Adrenal gland (tissue), 12 donors: ENCODE results near the gene OBP2B. TPM values are rescaled to one million over a fixed set of nuclear protein-coding genes. Genes with fewer than 3 reads are reported as not detected.
"Not testable (repeated sequence)": the region's sequence is repeated elsewhere in the genome, so short reads cannot be mapped to it uniquely, and the experiment has no call there.

Experiments used
- DNase-seq, 7 donors: peaks; one replicate each; pipeline ENCODE4 v3.0.0-alpha.2; 2019 to 2020
- H3K27ac ChIP-seq, 5 donors: fragments of 200-600 bp; sonication (generic) in 4 of 5; 1 replicate in 3 of 5; 2 replicates in 2 of 5; pipeline versions ENCODE4 v1.5.1 to v1.8.0; 2016 to 2020; ENCODE audit warnings: mild to moderate bottlenecking in 1 of 5
- H3K27me3 ChIP-seq: fragments of 200-600 bp; 2 replicates; pipeline ENCODE4 v1.8.0; 2021
- H3K36me3 ChIP-seq, 2 donors: fragments of 200-600 bp; replicated peaks in 1 of 2; 1 replicate in 1 of 2; 2 replicates in 1 of 2; pipeline versions ENCODE4 v1.5.1 to v1.8.0; 2018 to 2022
- H3K4me1 ChIP-seq, 2 donors: fragments of 200-600 bp; replicated peaks in 1 of 2; 1 replicate in 1 of 2; 2 replicates in 1 of 2; pipeline versions ENCODE4 v1.5.1 to v1.8.0; 2018 to 2021
- H3K4me3 ChIP-seq, 4 donors: fragments of 200-600 bp; sonication (generic) in 3 of 4; one replicate each; pipeline ENCODE4 v1.5.1; 2016 to 2018
- H3K9me3 ChIP-seq, 3 donors: fragments of 200-600 bp; sonication (generic) in 1 of 3; replicated peaks in 1 of 3; 1 replicate in 2 of 3; 2 replicates in 1 of 3; pipeline versions ENCODE4 v1.5.1 to v1.8.0; 2016 to 2021
- POLR2A ChIP-seq, 2 donors: fragments of 450-650 bp; IDR thresholded peaks; one replicate each; pipeline ENCODE4 v1.6.1; 2017; ENCODE audit warnings: antibody characterized with exemption in 2 of 2, mild to moderate bottlenecking in 2 of 2, moderate library complexity in 1 of 2
- WGBS, 4 donors: extraction: QIAGEN DNeasy Blood & Tissue Kit in 2 of 4; methylation state at CpG; one replicate each; pipeline versions ENCODE4 v1.1.5 to v1.1.7; 2013 to 2017; 5-methylcytosine and 5-hydroxymethylcytosine counted together
- intact Hi-C, 2 donors: fragments of 100-400 bp; cut with DNase I; formaldehyde crosslinking; loops; one replicate each; pipeline versions ENCODE4 v1.14.1 to v1.15.0; 2022 to 2023
- polyA plus RNA-seq, 3 donors: library from polyadenylated mRNA; stranded (reverse); fragments of 200-250 nt in 2 of 3; fragments of 350-450 nt in 1 of 3; fragmentation: Illumina TruSeq in 1 of 3; extraction: RNeasy Lipid Tissue Mini Kit (QIAGEN cat#74804) in 1 of 3; gene quantifications; one replicate each; pipeline ENCODE4 v1.2.3, GENCODE V29; 2013 to 2014
- total RNA-seq, 9 donors: library from RNA; depleted of rRNA in 4 of 9; stranded (reverse); fragments of >200 nt in 4 of 9; fragments of 120-200 nt in 1 of 9; fragmentation: NEBNext Ultra II Directional in 1 of 9; extraction: Animal tissue kit (Norgen Biotek cat#: 25700) in 1 of 9; gene quantifications; one replicate each; pipeline versions ENCODE4 v1.1.0 to v1.2.4, GENCODE V29; 2013 to 2023
- TF ChIP-seq, protein P1 (sequence below), 6 experiments: fragments of 450-650 bp in 4 of 6; fragments of 200-600 bp in 2 of 6; sonication (generic) in 1 of 6; IDR thresholded peaks; 1 replicate in 5 of 6; 2 replicates in 1 of 6; pipeline versions ENCODE4 v1.5.1 to v1.8.0; 2016 to 2021; ENCODE audit warnings: antibody characterized with exemption in 6 of 6, mild to moderate bottlenecking in 2 of 6, moderate library complexity in 1 of 6
- donor health status: healthy with polysubstance abuse.
- donor health status: Bipolar disorder and iron deficiency.
- donor health status: DM: yes; HTN: yes; CAD: no.
- donor health status: DM: no; HTN: no; CAD: no.
- donor health status: DM: no; HTN: no; CAD: no.
- donor health status: DM: yes; HTN: yes; CAD: no.

Gene OBP2B
- total and polyA plus RNA-seq, 12 donors = 0.11 to 0.32 TPM; not detected in 10

DNA sequence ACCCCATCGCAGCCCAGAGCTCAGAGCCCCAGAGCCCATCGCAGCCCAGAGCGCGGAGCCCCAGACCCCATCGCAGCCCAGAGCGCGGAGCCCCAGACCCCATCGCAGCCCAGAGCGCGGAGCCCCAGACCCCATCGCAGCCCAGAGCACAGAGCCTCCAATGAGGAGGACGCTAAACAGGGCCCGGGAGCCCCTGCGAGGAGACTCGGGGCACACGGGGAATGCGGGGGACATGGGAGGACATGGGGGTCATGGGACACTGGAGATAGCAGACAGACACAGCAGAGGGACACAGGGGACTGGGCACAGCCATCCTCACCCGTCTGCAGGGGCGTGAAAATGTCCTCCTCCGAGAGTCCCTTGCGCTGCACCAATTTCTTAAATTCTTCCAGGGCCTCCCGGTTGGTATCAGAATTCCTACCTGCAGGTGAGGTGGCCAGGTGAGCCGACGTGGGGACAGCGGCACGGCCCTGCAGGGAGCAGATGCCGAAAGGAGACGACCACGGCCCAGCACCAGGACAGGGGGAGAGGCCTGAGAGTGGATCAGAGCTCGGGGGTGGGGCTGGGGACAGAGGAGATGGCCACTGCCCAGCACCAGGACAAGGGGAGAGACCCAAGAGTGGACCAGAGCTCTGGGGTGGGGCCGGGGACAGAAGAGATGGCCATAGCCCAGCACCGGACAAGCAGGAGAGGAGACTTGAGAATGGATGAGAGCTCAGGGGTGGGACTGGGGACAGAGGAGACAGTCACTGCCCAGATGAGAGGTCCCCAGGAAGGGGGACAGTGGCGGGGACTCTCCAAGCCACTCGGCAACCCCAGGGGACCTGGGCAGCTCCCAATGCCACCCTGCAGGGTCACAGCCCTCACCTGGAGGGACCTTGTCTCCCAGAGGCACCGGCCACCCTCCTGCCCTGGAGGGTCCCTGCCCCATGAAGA lies 2.8 kb downstream of the OBP2B start:
- Histone ChIP-seq H3K36me3 (no peaks in the 10 kb centered on the region), H3K4me1 (no peaks in the 10 kb centered on the region), H3K9me3 (no peaks in the 10 kb centered on the region), H3K27me3 (no peaks in the 10 kb centered on the region), H3K4me3 (no peak overlapping the region), H3K27ac (no peak overlapping the region)
- TF ChIP-seq, protein P1, sequence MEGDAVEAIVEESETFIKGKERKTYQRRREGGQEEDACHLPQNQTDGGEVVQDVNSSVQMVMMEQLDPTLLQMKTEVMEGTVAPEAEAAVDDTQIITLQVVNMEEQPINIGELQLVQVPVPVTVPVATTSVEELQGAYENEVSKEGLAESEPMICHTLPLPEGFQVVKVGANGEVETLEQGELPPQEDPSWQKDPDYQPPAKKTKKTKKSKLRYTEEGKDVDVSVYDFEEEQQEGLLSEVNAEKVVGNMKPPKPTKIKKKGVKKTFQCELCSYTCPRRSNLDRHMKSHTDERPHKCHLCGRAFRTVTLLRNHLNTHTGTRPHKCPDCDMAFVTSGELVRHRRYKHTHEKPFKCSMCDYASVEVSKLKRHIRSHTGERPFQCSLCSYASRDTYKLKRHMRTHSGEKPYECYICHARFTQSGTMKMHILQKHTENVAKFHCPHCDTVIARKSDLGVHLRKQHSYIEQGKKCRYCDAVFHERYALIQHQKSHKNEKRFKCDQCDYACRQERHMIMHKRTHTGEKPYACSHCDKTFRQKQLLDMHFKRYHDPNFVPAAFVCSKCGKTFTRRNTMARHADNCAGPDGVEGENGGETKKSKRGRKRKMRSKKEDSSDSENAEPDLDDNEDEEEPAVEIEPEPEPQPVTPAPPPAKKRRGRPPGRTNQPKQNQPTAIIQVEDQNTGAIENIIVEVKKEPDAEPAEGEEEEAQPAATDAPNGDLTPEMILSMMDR (IDR thresholded peaks at IDR 0.05) = no peak
- no peak for TF ChIP-seq POLR2A (IDR thresholded peaks at IDR 0.05)
- WGBS, 4 donors = 78 to 82% (median 80%) methylated on average over 25 to 35 of the region's 35 CpGs
- intact Hi-C loops = no loop called here
- DNase-seq = peak in 2 of 7 donors; percentile 6 to 29

DNA sequence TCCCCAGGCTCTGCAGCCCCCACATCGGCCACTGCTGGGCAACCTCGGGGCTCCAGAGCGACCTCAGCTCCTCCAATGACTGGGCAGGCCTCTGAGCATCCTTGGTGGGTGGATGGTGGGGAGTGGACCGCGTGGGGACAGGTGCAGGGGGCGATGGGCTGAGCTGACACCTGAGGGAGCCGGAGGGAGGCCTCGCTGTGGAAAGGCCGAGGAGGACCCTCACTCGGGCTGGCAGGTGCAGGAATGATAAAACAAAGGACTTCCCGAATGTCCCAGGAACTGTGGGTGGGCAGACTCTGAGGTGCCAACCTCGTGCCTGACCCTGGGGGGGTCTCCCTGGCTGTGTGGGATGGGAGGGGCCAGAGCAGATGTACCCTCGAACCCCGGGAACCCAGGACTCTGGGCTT lies 3.6 kb downstream of the OBP2B start:
- H3K27me3 ChIP-seq, H3K9me3 ChIP-seq, H3K27ac ChIP-seq, H3K4me3 ChIP-seq, H3K4me1 ChIP-seq, intact Hi-C loops, H3K36me3 ChIP-seq: not testable (repeated sequence)
- DNase-seq = peak in 2 of 7 donors; percentile 6 to 14
- WGBS, 4 donors = 69 to 89% (median 80%) methylated on average over 5 to 14 of the region's 14 CpGs

DNA sequence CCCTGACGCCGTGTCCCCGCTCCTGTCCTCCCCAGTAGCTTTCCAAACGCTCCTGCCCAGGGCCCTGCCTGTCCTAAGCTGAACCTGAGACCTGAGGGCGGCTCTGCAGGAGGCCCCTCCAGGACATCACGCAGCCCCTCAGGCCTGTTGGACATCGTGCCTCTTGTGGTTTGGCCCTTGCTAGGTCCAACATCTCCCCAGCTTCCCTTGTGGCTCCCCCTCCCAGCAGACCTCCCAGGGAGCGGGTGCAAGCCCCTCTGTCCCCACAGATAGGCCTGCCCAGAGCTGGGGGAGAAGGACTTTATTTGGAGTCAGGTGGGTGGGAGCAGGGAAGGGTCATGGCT lies 4.1 kb downstream of the OBP2B start:
- DNase-seq = peak in 1 of 7 donors; percentile 4
- TF ChIP-seq POLR2A (IDR thresholded peaks at IDR 0.05) = no peak
- TF ChIP-seq, protein P1 (IDR thresholded peaks at IDR 0.05) = no peak
- Histone ChIP-seq H3K27ac (no peak overlapping the region), H3K4me1 (no peaks in the 10 kb centered on the region), H3K4me3 (no peak overlapping the region), H3K36me3 (no peaks in the 10 kb centered on the region), H3K9me3 (no peaks in the 10 kb centered on the region), H3K27me3 (no peaks in the 10 kb centered on the region)
- 73 to 89% (median 84%) methylated on average over 3 to 8 of the region's 8 CpGs for WGBS, 4 donors
- intact Hi-C loops = no loop called here

DNA sequence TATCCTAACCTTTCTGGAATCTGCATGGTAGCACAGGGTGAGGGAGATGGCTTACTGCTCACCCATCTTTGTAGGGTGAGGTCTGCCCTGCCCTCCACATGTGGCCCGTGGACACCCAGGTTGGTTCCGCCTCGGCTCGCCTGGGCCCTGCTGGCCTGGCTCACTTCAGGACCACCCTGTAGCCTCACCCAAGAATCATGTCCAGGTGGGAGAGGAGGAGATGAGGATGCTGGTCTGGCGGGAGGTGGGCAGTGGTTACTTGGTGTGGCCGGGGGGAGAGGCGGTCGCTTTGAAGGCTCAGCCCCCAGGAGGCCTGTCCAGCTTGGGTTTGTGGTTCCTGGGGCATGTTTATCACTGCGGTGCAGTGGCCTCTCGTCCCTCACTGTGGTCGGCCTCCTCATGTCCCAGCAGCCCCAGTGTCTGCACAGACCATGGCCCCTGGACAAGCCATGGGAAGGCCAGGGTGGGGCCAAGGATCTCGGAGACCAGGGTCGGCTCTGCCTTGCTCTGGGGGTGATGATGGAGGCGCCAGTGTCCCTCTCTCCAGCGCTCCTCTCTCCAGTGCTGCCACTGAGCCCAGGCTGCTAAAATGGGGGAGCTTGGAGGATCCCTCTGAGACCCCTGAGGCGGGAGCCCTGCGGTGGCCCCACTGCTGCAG lies 4.6 kb downstream of the OBP2B start:
- Histone ChIP-seq H3K9me3 (no peaks in the 10 kb centered on the region), H3K27ac (no peak overlapping the region), H3K27me3 (peaks cover 5% of the 10 kb centered on the region), H3K4me1 (no peaks in the 10 kb centered on the region), H3K4me3 (no peak overlapping the region), H3K36me3 (no peaks in the 10 kb centered on the region)
- TF ChIP-seq POLR2A (IDR thresholded peaks at IDR 0.05) = no peak
- TF ChIP-seq, protein P1 (IDR thresholded peaks at IDR 0.05) = no peak
- peak in 2 of 7 donors; percentile 8 to 11 for DNase-seq
- intact Hi-C loops = no loop called here
- WGBS, 4 donors = 70 to 89% (median 88%) methylated on average over 9 to 17 of the region's 17 CpGs
